Parathyroid adenoma (tissue), 2 donors: ENCODE measurements around the gene TRAPPC6A.

ENCODE experiments used
- H2AFZ ChIP-seq: fragments of 300-600 bp; sonication (generic); one replicate; pipeline ENCODE4 v1.7.0; 2017; ENCODE audit warnings: antibody characterized with exemption, mild to moderate bottlenecking
- H3K27ac ChIP-seq: fragments of 300-600 bp; sonication (generic); one replicate; pipeline ENCODE4 v1.7.0; 2017
- H3K27me3 ChIP-seq: fragments of 300-600 bp; sonication (generic); one replicate; pipeline ENCODE4 v1.7.0; 2017; ENCODE audit warnings: low read length; ENCODE audit not compliant: control insufficient read depth, insufficient read depth
- H3K36me3 ChIP-seq: fragments of 300-600 bp; sonication (generic); one replicate; pipeline ENCODE4 v1.7.0; 2017; ENCODE audit warnings: low read length; ENCODE audit not compliant: control insufficient read depth, insufficient read depth
- H3K4me1 ChIP-seq: fragments of 300-600 bp; sonication (generic); one replicate; pipeline ENCODE4 v1.7.0; 2017; ENCODE audit warnings: control low read depth
- H3K4me2 ChIP-seq: fragments of 300-600 bp; sonication (generic); one replicate; pipeline ENCODE4 v1.7.0; 2017; ENCODE audit warnings: low read length
- H3K4me3 ChIP-seq: fragments of 300-600 bp; sonication (generic); one replicate; pipeline ENCODE4 v1.7.0; 2017; ENCODE audit warnings: low read depth, low read length
- H3K79me2 ChIP-seq: fragments of 300-600 bp; sonication (generic); one replicate; pipeline ENCODE4 v1.7.0; 2017; ENCODE audit warnings: control low read depth
- H3K9ac ChIP-seq: fragments of 300-600 bp; sonication (generic); one replicate; pipeline ENCODE4 v1.7.0; 2017; ENCODE audit warnings: mild to moderate bottlenecking
- H3K9me3 ChIP-seq: fragments of 300-600 bp; sonication (generic); one replicate; pipeline ENCODE4 v1.7.0; 2017; ENCODE audit warnings: low read length; ENCODE audit not compliant: control insufficient read depth
- TF ChIP-seq, protein P1 (sequence below): fragments of 300-600 bp; sonication (generic); IDR thresholded peaks from one replicate; pipeline ENCODE4 v1.7.0; 2017; ENCODE audit warnings: antibody characterized with exemption, mild to moderate bottlenecking
- donor health status: primary hyperparathyroidism.

Gene TRAPPC6A

GRCh38 chr19:45138303-45138751, 39.7 kb downstream of the TRAPPC6A start:
- Histone ChIP-seq H3K4me2 (no peak overlapping the region), H3K79me2 (peaks cover 62% of the 10 kb centered on the region), H3K27ac (no peak overlapping the region), H3K27me3 (no peaks in the 10 kb centered on the region), H3K4me3 (no peak overlapping the region), H3K9me3 (no peaks in the 10 kb centered on the region), H2AFZ (no peak overlapping the region), H3K9ac (no peak overlapping the region), H3K36me3 (no peaks in the 10 kb centered on the region), H3K4me1 (no peaks in the 10 kb centered on the region)
- TF ChIP-seq, protein P1, sequence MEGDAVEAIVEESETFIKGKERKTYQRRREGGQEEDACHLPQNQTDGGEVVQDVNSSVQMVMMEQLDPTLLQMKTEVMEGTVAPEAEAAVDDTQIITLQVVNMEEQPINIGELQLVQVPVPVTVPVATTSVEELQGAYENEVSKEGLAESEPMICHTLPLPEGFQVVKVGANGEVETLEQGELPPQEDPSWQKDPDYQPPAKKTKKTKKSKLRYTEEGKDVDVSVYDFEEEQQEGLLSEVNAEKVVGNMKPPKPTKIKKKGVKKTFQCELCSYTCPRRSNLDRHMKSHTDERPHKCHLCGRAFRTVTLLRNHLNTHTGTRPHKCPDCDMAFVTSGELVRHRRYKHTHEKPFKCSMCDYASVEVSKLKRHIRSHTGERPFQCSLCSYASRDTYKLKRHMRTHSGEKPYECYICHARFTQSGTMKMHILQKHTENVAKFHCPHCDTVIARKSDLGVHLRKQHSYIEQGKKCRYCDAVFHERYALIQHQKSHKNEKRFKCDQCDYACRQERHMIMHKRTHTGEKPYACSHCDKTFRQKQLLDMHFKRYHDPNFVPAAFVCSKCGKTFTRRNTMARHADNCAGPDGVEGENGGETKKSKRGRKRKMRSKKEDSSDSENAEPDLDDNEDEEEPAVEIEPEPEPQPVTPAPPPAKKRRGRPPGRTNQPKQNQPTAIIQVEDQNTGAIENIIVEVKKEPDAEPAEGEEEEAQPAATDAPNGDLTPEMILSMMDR, result no peak

GRCh38 chr19:45137179-45137761, 40.8 kb downstream of the TRAPPC6A start:
- H3K9me3 ChIP-seq, result no peaks in the 10 kb centered on the region
- no peaks in the 10 kb centered on the region for H3K27me3 ChIP-seq
- no peaks in the 10 kb centered on the region for H3K4me1 ChIP-seq
- no peak overlapping the region for H2AFZ ChIP-seq
- H3K4me3 ChIP-seq, result no peak overlapping the region
- no peak overlapping the region for H3K9ac ChIP-seq
- H3K4me2 ChIP-seq, result no peak overlapping the region
- peaks cover 53% of the 10 kb centered on the region for H3K79me2 ChIP-seq
- H3K27ac ChIP-seq, result no peak overlapping the region
- TF ChIP-seq, protein P1, result no peak
- no peaks in the 10 kb centered on the region for H3K36me3 ChIP-seq

DNA sequence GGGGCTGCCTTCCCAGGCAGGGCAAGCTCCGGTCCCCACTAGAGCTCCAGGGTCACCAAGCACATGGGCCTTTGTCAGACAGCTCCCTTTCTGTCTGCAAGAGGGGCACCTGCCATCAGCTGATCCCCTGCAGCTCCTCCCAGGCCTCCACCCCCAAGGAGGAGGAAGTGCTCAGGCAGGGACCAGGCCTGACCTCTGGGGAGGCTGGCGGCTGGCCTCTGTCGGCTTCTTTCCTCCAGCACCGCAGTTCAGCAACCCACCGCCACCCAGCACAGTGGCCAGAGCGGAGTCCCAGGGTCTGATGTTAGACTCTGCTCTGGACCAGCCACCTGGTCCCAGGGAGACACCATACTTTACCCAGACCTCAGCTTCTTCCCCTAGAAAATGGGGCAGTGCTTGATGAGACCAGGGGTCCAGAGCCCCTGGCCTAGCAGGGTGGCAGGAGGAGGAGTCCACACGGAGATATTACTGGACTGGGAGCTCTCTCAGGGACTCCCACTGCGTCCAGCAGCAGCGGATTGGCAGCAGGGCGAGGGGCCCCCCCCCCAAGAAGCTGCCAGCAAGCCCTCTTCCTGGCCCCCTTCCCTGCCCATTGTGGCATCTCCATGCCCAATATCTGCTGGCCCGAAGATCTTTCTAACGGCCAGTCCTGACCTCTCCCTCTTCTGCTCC, 41.4 kb downstream of the TRAPPC6A start:
- TF ChIP-seq, protein P1, result no peak
- H3K27ac ChIP-seq, result no peak overlapping the region
- H3K9ac ChIP-seq, result no peak overlapping the region

DNA sequence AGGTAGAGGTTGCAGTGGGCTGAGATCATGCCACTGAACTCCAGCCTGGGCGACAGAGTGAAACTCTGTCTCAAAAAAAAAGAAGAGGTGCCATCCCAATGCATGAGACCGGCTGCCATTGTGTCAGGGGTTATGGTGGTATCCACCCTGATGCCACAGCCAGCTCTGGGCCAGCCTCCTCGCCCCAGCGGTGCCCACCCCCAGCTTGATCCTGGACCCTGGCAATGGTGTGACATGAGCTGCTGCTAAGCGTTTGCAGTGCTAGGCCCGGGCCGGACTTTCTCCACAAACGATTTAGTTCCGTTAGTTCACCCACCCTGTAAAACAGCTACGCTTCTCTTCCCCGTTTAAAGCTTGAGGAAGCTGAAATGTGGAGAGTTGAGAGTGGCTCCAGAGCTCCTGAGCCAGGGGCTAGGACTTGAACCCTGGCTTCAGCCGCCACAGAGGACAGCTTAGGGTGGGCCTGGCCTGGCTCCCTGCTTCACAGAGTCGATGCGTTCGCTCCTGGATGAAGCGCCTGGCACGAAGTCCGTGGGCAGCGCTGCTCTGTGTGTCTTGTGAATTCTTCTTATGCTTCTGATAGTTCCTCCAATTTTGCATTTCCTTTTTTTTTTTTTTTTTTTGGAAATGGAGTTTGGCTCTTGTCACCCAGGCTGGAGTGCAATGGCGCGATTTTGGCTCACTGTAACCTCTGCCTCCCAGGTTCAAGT, 42.7 kb downstream of the TRAPPC6A start:
- Histone ChIP-seq H3K4me2 (no peak overlapping the region), H3K4me1 (no peaks in the 10 kb centered on the region), H3K79me2 (peaks cover 37% of the 10 kb centered on the region), H3K9ac (no peak overlapping the region), H3K4me3 (no peak overlapping the region), H3K36me3 (no peaks in the 10 kb centered on the region), H3K27me3 (no peaks in the 10 kb centered on the region), H2AFZ (no peak overlapping the region), H3K27ac (no peak overlapping the region), H3K9me3 (no peaks in the 10 kb centered on the region)
- TF ChIP-seq, protein P1, result no peak

More for the DNA sequence above, 41.4 kb downstream of the TRAPPC6A start:
- Histone ChIP-seq H3K9me3 (no peaks in the 10 kb centered on the region), H3K4me2 (no peak overlapping the region), H3K27me3 (no peaks in the 10 kb centered on the region), H3K79me2 (peaks cover 48% of the 10 kb centered on the region), H3K4me1 (no peaks in the 10 kb centered on the region), H3K36me3 (no peaks in the 10 kb centered on the region), H3K4me3 (no peak overlapping the region), H2AFZ (no peak overlapping the region)
